OCI-M2 (cell line): ENCODE results near the gene SPATS2L.
"Not testable (repeated sequence)": the region's sequence is repeated elsewhere in the genome, so short reads cannot be mapped to it uniquely, and the experiment has no call there.

Experiments used
- DNase-seq: peaks from one replicate; lab custom pipeline; 2025; ENCODE audit not compliant: unreplicated experiment; lab: John Stamatoyannopoulos, UW

SPATS2L gene

DNA sequence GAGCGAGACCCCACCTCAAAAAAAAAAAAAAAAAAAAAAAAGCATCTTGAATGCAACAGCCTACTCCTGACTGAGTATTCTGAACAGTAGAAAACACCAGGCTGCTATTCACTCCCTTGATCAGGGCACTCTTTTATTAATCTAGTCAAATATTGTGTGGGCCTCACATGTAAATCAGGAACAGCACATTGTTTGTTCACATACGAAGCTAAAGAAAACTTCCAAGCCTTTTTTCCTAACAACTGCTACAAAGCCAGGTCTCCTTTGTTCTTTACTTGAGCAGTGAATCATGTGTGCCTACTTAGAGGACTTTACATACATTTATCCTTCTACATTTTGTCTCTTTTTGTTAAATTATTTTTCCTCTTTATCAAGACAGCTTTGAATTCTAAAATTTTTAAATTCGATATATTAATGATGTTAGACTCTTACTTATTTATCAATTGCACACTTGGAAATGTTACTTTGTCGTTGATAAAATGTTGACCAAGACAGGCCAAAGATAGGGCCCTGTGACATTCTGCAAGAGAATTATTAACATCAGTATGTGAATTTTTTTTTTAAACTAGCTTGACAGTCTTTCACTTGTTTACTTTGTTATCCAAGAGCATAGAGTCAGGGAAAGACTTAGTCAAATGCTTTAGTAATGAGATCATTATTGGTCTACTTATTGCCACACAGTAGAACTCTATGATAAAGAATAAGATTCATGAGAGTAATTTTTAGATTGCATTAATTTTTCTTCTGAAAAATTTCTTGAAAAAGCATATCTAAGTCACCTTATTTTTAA is 13.2 kb downstream of the SPATS2L start:
- no peak for DNase-seq

DNA sequence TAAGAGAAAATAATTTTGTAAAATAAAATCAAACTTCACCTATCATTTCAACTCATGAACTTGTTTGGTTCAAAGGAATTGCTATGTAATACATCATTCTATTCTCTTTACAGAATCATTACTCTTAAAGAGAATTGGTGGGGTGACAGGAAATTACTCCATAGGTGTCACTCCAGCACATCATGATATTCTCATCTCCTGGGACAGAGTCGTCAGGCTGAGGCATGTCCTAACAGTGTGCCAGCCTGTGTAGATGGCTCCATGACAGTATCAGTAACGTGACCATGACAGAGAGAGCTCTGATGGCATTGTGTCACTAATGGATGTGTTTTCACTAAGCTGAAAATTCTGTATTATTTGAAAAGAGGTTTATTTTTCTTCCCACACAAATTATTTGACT is 13.9 kb downstream of the SPATS2L start:
- no peak for DNase-seq

DNA sequence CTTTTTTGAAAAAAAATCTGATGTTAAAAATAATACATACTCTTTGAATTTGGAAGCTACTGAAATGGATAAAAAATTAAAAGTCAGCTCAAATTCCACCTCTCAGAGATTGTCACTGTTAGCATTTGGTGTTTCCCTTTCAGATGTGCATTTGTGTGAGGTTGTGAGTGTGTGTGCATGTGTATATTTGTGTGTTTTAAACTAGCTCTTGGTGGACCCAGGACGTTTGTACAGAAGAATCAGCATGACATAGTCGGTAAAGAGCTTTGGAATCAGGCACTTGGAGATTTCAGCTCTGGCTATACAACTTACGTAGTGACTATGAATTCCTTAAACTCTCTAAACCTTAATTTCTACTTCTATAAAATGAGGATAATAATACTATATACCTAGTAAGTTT is 14.5 kb downstream of the SPATS2L start:
- DNase-seq, result no peak

DNA sequence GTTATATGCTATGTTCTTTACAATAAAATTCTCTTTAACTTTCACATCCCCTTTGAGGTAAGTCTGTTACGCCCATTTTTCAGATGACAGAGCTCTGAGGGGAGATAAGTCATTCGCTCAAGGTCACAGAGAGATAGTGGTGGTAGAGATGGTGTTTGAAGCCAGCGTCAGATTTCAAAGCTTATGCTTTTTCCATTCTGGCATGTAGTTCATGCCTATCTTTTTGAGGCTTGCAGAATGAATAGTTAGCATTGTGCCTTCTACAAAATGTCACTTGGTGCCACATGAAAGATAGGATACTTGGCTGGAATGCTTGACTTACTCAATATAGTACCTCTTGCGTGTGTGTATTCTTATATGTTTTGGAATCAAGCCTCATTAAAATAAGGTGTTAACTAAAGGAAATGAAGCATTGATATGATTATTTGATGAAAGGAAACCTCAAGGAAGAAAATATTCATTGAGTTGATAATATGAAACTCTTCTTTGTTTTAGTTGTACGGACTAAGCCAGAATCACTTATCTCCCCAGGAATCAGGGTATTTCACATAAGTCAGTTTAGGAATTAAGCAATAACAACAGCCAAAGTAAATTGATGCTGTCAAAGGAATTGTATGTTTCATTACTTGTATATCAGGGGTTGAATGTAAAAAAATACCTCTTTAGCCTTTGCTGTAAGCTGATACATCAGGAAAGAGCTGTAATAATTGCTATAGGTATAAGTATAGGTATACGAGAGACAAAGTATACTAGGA is 15.5 kb downstream of the SPATS2L start:
- no peak for DNase-seq

DNA sequence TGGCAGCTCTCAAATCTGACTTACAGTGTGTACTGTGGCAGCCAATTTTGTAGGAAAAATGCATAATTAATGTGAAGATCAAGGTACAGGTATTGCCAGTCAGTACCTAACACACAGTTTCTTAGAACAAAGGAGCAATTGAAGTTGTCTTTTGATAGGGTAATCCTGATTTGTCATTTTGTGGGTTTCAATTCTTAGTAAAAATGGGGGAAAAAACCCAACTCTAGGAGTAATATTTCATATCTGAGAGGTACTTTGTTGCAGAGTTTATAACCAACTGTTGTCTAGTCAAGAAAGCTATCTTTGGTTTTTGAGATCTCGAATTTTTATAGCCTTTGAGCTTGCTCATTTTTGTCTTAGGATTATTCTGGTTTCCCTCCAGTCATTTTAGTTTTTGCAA is 16.1 kb downstream of the SPATS2L start:
- DNase-seq, result no peak

DNA sequence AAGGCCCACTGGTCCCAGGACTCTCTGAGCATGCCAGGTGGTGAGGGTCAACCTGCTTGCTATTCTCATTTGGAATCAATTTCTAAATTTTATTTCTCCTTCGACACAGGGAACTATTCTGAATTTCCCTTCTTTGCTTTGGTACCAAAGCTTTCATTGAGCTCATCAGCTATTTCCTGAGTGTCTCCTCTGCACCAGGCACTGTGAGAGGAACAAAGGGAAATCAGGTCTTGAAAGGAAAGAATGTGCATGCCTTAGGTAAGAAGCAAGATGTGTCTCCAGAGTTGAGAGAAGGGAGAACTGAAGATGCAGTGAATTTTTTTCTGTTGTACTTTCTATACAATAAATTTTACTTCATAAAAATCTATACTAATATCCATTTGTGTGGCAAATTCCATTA is 17.9 kb downstream of the SPATS2L start:
- no peak for DNase-seq

DNA sequence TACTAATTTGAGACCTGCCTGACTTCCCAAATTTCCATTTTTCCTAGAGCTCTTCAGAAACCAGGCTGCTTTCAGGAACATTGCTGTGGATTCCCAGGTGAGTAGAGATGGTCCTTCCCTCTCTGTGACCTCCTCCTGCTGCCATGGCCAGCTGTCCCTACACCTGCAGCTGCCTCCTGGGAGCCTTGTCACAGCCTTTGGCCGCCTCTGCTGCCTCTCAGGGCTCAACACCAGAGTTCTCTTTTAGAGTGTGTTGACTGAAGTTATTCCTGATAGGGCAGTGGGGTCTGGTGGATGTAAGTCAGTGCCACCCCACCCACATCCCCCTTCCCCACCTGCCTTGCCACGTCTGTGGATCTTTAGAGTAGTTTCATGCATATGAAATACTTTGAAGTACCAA is 22.9 kb downstream of the SPATS2L start:
- DNase-seq, result no peak

DNA sequence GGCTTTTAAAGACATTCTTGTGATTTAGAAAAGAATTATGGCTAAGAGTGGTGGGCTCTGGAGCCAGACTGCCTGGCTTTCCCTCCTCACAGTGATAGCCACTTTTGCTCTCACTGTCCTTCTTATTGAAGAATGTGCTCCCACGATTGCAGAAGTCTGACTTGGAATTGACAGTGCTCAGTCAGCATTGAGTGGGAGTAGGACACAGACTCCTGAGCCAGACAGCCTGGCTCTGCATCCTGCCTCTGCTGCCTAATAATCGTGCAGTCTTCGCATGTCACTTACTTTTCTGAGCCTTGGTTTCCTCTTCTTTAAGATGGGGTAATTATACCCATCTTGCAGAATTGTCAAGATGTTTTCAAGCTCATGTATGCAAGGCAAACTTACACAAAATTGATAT is 23.3 kb downstream of the SPATS2L start:
- no peak for DNase-seq

DNA sequence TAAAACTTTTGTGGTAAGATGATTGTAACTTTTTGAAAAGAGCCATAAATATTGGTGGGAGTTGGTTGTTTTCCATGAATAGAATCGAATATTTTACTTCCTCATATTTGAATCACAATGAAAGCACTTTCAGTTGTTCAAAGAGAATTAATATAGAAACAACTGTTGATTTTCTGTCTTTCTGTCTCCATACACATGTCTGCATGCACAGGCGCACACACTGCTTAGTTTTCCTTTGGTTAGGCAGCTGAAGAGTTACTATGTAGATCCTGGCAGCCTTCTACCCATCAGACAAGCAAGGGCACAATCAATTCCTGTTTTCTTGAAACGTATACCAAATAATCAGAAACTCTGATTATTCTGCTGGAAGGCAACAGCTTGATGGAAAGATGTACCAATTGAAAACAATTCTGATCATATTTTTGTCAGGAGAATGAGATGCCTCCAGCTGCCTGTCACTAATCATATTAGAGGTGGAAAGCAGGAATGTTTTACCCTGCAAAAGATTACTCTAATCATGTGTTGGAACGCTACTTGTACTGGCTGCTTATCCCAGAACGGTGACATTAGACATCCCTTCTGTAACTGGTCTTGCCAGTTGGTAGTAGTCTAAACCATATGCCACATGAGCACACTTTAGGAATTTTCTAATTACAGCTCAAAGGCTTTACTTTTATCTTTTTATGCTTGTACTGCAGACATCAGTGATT is 24.0 kb downstream of the SPATS2L start:
- DNase-seq, result no peak

DNA sequence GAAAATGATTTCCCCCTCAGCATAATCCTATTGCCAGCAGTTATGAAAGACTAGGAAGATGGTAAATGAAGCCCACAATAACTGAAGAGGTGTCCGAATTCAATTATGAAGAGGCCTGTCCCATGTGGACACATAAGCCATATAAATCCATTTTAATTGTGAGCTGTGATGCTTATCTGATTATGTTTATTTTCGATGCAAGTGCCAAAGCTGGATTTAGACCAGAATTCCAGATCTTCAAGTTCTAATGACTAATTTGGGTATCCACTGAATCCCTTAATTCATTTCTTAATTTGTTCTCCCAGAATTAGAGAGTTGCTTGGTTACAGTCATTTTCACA is 24.5 kb downstream of the SPATS2L start:
- DNase-seq, result no peak

DNA sequence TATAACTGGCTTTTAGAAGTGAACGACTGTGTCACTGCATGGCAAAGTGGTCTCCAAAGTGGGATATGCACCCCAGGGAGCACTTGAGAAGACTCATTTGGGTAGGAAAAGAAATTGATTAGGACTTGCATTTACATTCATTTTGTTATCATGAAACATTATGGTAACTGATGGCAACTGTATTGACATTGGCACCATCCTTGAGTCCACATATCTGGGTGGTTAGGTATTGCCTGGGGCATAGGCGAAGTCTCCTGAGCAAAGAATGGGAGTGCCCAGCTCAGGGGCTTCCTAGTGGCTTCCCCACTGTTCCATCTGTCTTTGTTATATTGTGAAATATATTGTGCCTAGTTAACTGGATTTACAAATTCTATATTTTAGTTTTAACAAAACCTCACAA is 29.2 kb downstream of the SPATS2L start:
- DNase-seq, result no peak

DNA sequence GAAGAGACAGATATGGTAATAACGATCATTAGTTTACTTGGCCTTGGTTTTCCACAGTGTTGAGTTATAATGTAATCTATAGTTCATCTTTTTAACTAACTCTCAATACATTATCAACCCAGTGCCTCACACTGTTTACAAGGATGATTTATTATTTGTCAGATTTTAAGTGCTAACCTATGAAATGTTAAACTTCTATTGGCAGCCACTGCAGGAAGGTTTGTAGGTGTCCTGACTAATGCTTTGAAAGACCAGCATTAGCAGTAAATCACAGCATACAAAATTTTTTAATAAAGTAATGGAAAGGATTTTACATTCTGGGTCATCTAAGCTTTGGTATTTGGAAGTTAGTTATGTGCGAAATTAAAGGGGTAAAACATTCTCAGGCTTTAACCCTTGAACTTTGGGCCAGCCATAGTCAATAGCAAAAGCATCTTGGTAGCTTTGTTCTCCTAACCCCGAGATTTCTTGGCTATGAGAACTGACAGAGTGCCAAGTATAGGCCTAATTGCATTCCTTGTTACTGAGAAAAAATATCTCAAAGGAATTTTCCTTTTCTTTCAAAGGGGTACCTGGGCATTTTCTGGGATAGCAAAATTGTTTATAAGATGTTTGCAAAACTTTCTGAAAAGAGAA is 30.6 kb downstream of the SPATS2L start:
- no peak for DNase-seq

DNA sequence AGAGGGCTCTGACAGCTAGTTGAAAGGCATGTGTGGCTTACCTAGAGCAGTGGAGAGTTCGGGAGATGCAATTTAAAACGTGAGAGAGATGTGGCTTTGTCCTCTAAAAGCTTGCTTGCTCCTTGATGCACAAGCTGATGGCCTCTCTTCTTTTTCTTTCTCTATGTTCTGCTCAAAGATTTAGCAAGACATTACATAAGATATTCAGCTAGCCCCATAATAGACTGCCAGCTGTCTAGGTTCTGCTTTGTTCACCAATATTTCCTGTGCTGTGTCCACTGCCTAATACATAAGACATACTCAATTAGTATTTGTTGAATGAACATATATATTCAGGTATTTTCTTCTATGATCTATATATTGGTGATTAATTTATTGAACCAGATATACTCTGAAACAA is 31.1 kb downstream of the SPATS2L start:
- DNase-seq, result no peak

DNA sequence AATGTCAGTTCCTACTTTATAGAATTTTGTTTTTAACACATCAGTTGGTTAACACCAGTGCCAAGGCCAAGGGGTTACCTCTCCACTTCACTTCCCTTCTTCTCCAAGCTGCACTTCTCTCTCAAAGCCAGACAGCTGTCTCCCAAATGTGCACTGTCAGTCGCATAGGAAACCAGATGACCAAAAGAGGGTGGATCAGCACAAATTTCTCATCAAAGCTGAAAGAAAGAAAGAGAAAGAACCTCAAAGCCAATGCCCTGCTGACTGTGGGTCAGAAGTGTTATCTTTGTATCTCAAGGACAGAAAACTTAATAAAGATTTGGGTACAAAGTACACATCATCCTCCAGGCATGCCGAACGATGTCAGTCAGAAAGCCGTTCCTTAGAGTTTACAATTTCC is 32.2 kb downstream of the SPATS2L start:
- no peak for DNase-seq

DNA sequence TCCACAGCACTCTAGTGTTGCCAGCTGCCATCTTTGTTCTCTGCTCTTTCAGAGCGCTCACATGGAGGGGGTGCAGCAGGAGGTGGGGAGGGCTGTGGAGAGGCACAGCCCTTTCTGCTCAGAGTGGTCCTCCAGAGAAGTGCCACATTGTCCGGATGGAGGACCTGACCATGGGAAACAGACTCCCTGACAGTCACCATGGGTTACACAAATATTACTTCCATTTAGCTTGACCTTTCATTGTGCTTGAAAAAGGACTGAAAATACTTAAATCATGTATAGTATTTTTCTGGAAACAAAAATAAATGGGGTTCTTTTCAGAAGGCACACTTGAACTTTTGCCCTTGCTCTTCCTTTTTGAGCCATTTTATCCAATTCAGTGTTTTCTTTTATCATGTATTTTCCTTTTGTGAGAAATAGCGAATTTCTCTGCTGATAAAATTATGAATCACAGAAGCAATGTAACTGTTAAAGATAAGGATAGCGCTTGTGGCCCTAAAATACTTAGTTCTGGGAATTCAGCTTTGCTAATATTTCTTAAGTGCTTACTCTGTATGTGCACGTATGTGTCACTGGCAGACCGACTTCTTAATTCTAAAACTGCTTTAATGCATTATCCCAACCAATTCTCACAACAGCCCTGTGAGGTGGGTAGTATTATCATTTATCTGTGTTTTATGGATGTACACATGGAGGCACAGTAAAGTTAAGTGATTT is 34.2 kb downstream of the SPATS2L start:
- no peak for DNase-seq

DNA sequence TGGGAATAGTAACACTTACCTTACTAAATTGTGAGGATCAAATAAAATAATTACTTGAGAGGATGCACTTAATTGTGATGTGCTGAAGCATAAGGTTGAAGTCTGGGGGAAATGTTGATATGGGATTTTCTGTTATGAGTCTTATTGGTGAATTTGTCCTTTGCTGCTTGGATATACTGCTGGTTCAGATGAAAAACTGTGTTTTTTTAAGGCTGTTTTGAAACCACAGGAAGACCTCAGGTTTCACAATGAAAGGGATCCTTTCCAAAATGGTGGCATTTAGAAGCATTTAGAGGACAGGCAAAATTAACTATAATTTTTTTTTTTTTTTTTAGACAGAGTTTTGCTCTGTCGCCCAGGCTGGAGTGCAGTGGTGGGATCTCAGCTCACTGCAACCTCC is 34.9 kb downstream of the SPATS2L start:
- no peak for DNase-seq

DNA sequence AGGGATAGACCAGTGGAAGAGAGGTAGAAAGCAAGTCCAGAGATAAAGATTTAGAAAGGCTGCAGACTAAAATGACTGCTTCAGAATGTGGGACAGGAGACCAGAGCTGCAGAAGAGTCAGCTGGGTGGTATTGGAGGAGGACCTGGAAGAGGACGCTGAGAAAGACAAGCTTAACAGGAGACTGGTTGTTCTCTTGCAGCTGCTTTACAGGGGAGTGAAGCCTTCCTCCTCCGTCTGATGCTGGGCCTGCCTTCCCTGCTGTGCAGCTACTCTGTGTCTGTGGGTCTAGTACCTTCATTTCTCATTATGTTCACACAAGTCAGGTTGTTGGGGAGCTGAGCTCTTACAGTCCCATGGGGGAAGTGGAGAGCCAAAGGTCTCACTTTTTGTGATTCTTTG is 35.7 kb downstream of the SPATS2L start:
- no peak for DNase-seq

DNA sequence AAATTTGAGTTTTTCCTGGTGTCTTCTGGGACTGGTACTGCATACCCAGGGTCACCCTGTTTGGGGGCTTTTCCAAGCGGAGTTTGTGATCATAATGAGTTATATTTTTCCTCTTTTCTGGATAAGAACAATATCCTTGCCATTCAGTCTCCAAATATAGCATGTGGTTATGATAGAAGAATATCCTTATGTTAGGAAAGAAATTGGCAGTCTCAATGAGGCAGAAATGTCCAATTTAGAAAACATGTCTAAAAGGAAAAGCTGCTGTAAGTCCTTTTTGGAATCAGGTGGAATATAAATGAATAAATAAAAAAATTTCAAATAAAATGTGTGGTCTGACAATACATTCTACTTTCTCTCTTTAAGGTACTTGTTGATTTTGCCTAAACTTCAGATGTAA is 36.2 kb downstream of the SPATS2L start:
- DNase-seq, result no peak

DNA sequence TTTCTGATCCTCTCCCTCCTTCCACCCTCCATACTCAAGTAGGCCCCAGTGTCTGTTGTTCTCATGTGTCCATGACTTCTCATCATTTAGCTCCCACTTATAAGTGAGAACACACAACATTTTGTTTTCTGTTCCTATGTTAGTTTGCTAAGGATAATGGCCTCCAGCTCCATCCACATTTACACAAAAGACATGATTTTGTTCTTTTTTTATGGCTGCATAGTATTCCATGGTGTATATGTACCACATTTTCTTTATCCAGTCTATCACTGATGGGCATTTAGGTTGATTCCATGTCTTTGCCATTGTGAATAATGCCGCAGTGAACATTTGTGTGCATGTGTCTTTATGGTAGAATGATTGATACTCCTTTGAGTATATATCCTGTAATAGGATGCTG is 37.7 kb downstream of the SPATS2L start:
- DNase-seq, result not testable (repeated sequence)

DNA sequence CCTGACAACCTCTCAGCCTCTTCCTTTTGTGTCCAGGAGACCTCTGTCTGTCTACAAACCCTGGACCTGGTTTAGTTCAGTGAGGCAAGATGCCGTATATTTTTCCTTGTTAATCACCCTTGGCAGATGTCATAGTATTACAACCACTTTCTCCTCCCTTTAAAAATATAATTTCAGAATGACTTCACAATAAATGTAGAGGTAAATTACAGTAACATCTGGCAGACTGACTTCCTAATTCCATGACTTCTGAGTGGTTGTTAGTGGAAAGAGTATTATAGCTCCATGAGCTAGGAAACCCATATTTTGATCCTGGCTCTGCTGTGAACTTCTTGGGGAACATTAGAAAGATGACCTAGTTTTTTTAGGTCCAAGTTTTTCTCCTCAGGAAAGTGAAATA is 39.5 kb downstream of the SPATS2L start:
- DNase-seq, result no peak

DNA sequence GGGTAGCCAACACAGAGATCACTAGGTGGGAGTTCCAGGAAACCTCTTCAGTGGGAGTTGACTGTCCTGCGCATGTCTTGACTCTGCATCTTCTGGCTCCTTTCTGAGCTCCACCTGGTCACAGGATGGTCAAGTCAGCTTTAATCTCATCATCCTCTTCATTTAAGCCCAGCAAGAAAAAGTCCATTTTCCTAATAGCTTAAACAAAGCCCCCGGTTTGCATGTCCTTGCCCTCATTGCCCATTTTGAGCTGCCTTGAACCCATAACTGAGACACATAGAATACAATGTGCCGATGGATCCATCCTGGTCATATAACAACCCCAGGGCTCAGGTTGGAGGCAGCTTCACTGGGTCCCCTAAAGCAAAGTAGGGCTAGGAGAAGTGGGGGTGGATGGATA is 40.8 kb downstream of the SPATS2L start:
- no peak for DNase-seq
